SKM-1 treated with dmso at 0.1 percent for 144 hours (cell line): ENCODE results near the gene CCL2.

Source experiments
- DNase-seq: peaks from one replicate; lab custom pipeline; 2025; ENCODE audit not compliant: unreplicated experiment; lab: John Stamatoyannopoulos, UW

The CCL2 gene

GRCh38 chr17:34261568-34262337 lies 6.7 kb downstream of the CCL2 start:
- no peak for DNase-seq

GRCh38 chr17:34265711-34266110 lies 10.6 kb downstream of the CCL2 start:
- DNase-seq = no peak

GRCh38 chr17:34269969-34270368 lies 14.9 kb downstream of the CCL2 start, which contains the start of gene CCL7:
CCL7 (plus strand) TSS chr17:34270221; CDS start chr17:34270291, 70 bp downstream.
- DNase-seq = no peak

- DNase-seq = no peak
These were observed 20.8 kb downstream of the CCL2 start for GRCh38 chr17:34275881-34276280.

GRCh38 chr17:34276826-34277225 lies 21.7 kb downstream of the CCL2 start:
- no peak for DNase-seq

- DNase-seq = no peak
These were observed 28.5 kb downstream of the CCL2 start for GRCh38 chr17:34283571-34283970.

GRCh38 chr17:34285286-34285792 lies 30.3 kb downstream of the CCL2 start, which contains the start of gene CCL11:
CCL11 (plus strand) TSS chr17:34285742; CDS start chr17:34285809, 67 bp downstream.
- no peak for DNase-seq

- DNase-seq = no peak
These were observed 32.8 kb downstream of the CCL2 start for GRCh38 chr17:34287875-34288274.

- DNase-seq = no peak
These were observed 35.5 kb downstream of the CCL2 start for GRCh38 chr17:34290586-34290985.

GRCh38 chr17:34291721-34292348 lies 36.8 kb downstream of the CCL2 start:
- DNase-seq = no peak

- no peak for DNase-seq
These were observed 43.9 kb downstream of the CCL2 start for GRCh38 chr17:34299027-34299426.

GRCh38 chr17:34299956-34300577 lies 45.0 kb downstream of the CCL2 start:
- DNase-seq = no peak

- no peak for DNase-seq
These were observed 45.7 kb downstream of the CCL2 start for GRCh38 chr17:34300652-34301370.

GRCh38 chr17:34301986-34302385 lies 46.9 kb downstream of the CCL2 start:
- DNase-seq = no peak

- no peak for DNase-seq
These were observed 47.6 kb downstream of the CCL2 start for GRCh38 chr17:34302636-34303035.

GRCh38 chr17:34303606-34304005 lies 48.5 kb downstream of the CCL2 start:
- no peak for DNase-seq

GRCh38 chr17:34305061-34305460 lies 50.0 kb downstream of the CCL2 start:
- DNase-seq = no peak

- DNase-seq = no peak
These were observed 50.5 kb downstream of the CCL2 start for GRCh38 chr17:34305606-34306005.

GRCh38 chr17:34306466-34306865 lies 51.4 kb downstream of the CCL2 start:
- no peak for DNase-seq
